LoVo (cell line): Measurements from ENCODE around the gene AMZ1.
"Not testable (repeated sequence)": the region's sequence is repeated elsewhere in the genome, so short reads cannot be mapped to it uniquely, and the experiment has no call there.

Experiments used
- DNase-seq: peaks from one replicate; pipeline ENCODE4 v3.0.0-alpha.2; 2016; ENCODE audit warnings: low spot score

AMZ1 gene

GRCh38 chr7:2713370-2713769 is 25.4 kb downstream of the AMZ1 start:
- DNase-seq, result no peak

DNA sequence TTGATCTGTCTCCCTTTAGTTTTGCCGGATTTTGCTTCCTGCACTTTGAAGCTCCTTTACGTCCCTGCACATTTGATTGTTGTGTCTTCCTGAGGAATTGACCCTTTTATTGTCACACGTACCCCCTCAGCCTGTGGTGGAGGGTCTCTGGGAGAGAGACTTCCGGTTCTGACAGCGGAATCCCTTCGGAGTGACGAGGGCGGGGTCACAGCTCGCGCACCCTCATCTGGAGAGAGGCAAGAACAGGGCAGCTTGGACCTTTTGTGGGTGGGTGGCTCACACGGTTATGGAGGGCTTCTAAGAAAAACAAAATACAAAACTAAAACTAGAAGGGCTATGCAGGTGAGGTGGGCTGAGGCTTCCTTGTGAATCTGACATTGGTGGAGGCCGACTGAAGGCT is 26.0 kb downstream of the AMZ1 start:
- no peak for DNase-seq

- no peak for DNase-seq
Measured at GRCh38 chr7:2714636-2715035, 26.6 kb downstream of the AMZ1 start.

DNA sequence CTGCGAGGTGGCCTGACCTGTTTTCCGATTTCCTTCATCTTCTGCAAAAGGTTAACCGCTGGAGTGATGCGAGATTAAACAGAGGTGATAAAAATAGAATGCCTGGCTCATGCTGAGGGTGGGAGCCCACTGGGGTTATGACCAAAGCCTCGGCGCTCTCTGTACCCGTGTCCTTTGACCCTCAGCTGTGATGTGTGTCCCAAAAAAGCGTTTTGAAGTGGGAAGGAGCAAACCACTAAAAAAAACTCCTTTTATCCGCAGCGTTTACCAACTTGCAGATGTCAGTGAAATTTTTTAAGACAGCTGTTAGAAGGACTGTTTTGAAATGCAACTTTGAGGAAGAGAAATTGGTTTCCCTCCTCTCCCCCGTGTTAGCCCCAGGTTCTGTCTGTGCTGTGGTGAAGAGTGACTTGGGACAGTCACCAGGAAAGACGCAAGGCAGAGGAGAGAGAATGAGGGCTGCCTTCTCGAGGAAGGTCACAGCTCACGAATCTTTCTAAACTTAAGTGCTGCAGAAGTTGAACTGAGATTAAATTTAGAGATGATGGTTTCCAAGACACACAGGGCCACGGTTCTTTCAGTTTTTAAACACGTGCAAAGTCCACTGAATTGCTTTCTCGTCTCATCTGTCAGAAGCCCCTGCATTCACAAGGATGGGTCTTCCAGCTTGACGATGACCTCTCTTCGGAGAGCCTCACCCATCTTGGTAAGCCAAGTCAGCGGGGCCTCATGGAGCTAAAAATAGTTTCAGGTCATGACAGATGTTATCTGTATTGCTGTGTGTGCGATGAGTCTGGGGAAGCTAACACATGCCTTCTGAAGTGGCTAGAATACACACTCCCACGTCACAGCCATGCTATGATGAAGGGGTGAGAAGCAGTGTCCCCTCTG is 27.6 kb downstream of the AMZ1 start:
- DNase-seq, result no peak

DNA sequence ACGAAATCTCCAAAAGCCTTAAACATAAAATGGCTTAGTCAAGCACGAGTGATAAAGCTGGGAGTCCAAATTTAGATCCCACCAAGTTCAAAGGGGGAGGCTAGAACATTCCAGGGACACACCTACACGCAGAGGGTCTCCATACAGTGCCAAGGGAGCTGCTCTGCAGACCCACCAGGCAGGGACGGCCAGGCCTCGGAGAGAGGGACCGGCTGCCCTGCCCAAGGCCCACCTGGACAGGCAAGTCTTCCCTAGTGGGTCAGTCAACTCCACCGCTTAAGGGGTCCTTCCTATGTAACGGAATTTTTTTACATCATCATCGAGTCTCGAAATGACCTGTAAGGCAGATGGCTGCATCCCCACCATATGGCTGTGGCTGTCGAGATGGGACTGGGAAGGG is 28.5 kb downstream of the AMZ1 start:
- DNase-seq, result no peak

DNA sequence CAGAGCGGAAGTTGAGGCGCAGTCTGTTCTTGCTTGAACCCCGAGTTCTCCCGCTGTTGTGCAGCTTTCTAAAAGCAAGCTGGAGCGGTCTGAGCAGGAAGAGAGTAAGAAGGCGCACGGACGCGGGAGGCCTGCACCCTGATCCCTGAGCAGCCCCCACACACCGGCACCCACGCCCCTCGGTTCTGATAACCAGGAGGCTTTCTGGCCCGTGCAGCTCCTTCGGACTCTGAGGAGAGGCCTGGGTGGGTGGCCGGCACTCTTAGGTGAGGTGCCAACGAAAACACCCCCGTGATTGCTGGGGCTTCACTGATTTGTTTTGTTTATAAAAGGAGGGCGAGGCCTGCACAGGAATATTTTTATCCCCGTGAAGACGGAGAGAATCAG is 28.9 kb downstream of the AMZ1 start:
- DNase-seq, result no peak

DNA sequence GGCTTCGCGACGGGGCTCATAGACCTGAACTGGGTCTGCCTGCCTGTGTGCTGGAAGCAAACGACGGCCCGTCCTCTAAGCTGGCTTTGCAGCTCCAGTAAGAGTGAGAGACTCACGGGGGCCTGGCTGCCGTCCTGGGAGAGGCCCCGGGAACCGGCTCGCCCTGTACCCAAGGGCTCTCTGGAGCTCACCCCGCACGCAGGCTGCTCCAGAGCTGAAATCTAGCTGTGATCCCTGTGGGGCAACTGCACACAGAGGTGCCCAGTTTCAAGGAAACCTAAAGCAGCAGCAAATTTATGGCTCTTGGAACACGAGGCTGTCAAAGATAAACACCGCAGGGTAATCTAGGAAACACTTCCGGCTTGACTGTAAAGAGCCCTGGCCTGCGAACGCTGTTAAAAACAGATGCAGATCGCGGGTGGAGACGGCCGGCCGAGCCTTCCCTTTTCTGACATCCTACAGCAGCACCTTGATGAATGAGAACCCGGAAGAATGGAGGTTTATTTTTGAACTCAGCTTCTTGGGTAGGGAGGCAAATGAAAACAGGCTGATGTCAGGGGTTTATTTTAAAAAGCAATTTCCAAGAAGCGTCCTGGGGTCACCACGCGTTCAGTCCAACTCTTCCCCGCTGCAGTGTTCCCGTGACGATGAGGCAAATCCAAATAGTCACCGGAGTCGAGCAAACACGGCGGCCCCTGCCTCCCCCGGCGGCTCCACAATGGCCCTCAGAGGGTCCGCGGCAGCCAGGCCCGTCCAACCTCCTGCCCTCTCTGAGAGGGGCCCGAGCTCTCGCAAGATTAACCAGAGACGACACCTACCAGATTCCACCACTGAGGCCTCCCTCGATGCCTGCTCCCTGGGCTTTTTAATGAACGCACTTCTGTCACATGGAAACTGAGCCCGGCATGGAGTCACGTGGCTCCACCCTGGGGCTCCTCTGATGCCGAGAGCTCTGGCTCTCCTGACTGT is 29.6 kb downstream of the AMZ1 start:
- DNase-seq, result no peak

DNA sequence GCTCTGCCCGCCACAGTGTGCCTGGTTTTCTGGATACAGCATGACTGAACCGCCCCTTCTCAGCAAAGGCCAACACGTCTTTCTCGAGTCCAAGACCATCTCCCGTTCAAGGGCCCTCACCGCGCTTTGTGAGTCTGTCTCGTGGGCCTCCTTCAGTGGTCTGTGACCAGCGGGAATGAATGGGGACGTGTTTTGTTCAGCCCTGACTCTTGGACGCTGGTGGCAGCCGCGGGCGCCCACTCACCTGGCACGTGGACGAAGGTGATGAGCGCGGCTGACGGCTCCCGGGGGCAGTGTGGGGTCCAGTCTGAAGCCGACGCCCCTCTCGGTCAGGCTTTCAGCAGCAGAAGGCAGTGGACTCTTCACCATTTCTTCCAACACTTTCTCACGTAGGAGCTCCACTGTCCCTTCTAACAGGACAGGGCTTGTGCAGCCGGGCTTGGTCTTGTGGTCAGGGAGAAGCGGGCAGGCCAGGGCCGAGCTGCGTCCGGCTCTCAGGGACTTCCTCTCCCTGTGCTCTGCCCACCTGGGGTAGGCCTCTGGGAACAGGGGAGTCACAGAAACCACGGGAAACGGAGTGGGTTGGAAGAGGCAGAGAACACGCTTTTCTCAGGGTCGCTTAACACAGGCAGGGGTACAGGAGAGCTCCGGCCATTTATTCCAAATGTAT is 30.4 kb downstream of the AMZ1 start:
- no peak for DNase-seq

DNA sequence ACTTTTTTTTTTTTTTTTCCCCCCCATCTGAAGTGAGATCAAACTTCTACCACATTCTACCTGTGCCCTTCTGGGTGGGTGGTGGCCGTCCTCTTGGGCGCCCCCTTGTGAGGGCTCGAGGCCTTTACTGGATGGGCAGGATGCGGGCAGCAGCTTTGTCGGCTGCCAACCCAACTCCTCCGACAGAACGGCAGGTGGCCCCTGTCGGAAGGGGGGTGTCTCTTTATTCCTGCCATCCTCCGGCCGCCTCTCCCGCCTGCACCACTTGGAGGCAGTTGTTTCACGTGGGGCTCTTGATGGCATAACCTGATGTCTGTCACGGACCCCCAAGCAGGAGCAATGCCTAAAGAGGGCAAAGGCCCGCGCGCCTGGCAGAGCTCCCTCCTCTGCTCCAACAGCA is 31.0 kb downstream of the AMZ1 start:
- DNase-seq, result no peak

- no peak for DNase-seq
Measured at GRCh38 chr7:2720024-2720423, 32.0 kb downstream of the AMZ1 start.

GRCh38 chr7:2721842-2722241 is 33.8 kb downstream of the AMZ1 start:
- no peak for DNase-seq

GRCh38 chr7:2722591-2722990 is 34.6 kb downstream of the AMZ1 start:
- no peak for DNase-seq

DNA sequence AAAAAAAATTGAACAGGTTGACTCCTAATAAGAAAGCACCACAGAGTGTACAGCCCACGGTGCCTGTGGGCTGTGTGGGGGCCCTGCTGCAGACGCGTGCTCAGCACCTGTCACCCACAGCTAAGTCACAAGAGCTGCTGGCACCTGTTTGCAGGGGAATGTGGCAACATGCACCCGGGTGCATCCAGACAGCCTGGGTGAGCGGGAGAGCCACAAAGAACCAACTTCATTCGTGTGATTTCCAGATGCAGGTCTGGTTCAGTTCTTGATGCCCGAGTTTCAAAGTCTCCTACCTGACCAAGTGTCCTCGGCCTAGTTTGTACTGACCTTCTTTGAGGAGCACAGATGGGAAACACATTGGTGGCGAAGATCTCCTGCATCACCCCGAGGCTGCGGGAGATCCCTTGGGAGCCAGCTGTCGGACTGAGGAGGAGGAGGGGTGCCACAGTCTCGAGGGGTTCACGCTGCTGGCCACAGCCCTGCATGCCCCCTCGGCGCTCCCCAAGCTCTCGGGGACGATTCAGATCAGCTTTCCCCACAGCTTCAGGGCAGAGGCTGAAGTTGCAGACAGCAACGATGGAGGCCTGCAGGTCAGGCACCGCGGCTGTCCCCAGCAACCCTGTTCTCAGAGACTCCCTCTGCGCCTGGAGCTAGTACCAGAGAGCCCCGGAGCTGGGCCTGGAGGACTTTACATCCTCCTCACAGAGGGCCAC is 35.3 kb downstream of the AMZ1 start:
- DNase-seq, result no peak

GRCh38 chr7:2724036-2724435 is 36.0 kb downstream of the AMZ1 start:
- not testable (repeated sequence) for DNase-seq

DNA sequence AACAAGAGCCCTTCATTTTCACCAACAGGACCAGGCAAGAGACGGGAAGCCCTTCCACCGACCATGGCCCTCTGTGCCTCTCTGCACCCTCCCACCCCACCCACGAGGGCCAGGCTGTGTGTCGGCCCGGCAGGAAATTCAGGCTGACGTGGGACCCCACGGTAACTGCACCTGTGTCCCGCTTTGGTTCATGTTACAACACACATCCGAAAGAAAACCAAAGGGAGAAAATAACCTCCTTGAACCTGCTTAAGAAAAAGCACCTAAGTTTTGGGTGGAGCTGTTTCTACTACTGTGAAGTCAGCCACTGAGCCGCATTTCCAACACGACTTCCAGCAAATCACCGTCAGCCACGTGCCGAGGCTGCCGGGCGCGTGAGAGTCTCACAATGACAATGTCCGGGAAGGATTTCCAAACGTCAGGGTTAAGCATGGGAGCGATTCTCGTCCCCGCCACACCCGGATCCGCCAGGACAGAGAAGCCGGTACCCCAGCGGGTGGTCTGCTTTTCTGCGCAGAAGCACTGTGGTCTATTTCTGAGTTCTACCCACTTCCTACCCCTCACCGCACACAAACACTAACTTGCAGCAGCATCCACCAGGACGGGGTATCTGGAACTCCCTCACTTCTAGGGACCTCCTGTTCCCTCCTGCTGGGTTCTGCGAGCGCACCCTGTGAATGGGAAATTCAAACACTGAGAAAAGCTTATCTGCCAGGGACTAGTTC is 36.6 kb downstream of the AMZ1 start:
- no peak for DNase-seq

GRCh38 chr7:2725178-2726105 is 37.4 kb downstream of the AMZ1 start:
- DNase-seq, result no peak

- DNase-seq, result no peak
Measured at GRCh38 chr7:2726316-2727018, 38.5 kb downstream of the AMZ1 start.

- not testable (repeated sequence) for DNase-seq
Measured at GRCh38 chr7:2727206-2727605, 39.2 kb downstream of the AMZ1 start.

GRCh38 chr7:2728316-2729030 is 40.5 kb downstream of the AMZ1 start:
- DNase-seq, result no peak
